GM15510 (cell line): ENCODE measurements around the gene CTAGE1.

Experiments used
- POLR2A ChIP-seq: IDR thresholded peaks from 3 replicates; pipeline ENCODE4 v1.6.1; 2011; ENCODE audit warnings: borderline replicate concordance; ENCODE audit not compliant: insufficient read length; ENCODE audit errors: extremely low read depth

CTAGE1 gene

DNA sequence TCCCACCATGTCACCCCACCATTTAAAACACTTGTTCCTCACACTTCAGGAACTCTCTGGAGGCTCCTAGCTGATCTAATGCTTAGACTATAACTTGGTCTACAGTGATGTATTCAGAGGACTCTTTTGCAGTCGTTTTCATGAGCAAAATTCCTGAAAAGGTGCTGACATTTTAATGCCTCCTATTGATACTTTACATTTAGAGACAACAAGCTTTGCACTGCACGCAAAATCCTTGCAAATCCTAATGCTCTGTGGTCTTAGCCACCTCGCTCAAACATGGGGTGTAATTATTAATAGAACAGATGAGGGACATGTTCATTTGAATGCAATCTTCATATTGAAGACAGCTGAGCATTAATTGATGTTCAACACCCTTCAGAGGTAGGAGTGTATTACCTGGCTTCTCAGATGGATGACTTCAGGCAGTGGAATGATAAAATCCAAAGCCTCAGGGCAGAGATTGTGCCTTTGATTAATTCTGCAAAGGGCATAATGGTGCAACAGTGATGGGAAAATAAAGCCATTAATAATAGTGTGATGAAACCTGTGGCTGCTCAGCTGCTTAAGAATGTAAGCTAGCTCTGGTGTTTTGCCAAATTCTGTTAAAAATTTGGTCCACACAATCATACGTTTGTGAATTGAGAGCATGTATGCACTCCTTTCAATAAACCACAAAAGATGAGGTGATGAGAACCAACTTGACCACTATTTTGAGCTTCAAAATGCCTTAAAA lies 5.4 kb downstream of the CTAGE1 start:
- no peak for TF ChIP-seq POLR2A

DNA sequence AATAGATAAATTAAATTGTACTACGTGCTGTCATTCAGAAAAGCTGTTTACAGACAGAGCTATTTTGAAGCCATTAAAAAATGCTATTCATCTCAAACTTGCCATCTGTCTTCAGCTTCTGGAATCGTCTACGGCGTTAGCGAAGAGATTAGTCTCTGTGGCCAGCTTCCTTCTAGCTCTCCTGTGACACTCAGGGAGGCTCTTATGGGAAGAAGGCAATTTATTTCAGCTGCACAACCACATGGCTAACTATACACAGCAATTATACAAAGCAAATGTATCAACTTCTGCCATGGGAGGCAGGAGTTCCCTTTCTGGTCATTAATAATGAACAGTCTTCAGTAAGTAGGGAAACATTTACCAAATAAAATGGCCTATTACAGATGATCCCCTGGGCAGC lies 6.3 kb downstream of the CTAGE1 start:
- TF ChIP-seq POLR2A = no peak

DNA sequence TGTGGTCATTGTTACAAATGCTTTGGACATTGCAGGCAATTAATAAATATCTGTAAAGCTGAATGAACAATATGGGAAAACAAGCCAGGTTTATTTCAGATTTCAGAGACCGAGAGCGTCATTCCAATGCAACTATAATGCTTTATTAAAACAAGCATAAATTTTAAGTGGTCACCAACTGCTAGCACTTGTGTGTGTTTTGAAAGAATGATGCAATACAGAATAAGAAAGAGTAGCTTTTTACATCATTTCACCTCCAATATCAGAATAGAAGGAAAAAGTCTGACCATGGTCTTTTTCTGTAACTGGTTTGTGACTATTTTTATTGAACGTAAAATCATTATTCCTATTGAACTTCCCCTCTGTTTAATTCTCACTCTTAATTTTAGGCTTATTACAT lies 7.6 kb downstream of the CTAGE1 start:
- no peak for TF ChIP-seq POLR2A

DNA sequence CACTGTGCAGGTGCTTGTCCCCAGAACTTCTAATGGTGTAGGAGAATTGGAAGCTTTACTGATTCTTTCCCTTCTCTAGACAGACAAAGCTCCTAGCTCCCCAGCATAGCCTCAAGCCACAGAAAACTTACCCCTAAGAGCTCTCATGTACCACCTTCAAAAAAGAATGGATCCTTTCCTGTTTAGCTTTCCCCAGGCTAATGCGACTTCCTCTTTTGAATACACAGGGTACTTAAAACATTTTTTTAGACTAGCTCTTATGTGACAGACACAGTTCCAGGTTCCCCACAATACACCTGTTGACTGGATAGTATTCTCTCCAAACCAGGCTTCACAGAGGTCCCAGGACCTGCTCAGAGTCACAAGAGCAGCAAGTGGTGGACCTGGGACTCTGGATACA lies 8.3 kb downstream of the CTAGE1 start:
- TF ChIP-seq POLR2A = no peak

DNA sequence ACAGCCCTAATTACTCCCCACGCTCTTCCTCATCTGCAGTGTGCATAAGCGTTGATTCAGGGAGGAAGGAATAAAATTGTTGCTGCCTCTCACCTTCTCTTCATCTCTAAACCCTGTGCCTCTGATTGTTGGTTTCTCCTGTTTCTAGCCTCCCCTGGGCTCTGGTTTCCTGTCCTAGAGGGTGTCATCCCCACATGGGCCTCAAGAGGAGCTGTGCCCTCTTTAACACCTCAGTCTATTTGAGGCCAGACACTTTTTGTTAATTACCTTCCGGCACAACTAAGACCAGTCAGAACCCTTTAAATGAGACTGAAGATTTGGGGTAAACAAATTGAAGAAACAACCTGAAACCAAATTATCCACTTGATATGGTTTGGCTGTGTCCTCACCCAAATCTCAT lies 9.7 kb downstream of the CTAGE1 start:
- no peak for TF ChIP-seq POLR2A

DNA sequence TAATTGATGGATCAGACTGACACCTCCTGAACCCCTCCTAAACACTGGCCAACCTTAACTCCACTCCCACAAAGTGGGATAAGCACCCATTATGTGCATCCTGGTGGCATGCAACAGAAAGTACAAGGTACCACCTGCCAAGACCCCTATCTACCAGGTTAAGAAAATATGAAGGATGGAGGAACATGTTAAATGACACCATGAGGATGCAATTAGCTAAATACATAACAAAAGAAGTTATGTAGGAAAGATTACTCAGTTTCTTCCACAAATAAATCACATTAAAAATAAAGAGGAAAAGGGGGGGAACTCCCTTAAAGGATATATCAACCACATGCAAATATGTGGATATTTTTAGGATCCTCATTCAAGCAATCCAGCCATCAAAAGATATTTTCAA lies 12.6 kb downstream of the CTAGE1 start:
- TF ChIP-seq POLR2A = no peak

DNA sequence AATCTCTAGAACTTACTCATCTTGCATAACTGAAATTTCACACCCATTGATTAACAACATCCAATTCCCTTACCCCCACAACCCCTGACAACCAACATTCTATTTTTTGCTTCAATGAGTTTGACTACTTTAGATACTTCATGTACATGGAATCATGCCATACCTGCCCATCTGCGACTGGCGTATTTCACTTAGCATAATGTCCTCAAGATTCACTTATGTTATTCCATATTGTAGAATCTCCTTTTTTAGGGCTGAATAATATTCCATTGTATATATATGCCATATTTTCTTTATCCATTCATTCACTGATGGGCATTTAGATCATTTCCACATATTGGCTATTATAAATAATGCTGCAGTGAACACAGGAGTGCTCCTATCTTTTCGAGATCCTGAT lies 13.8 kb downstream of the CTAGE1 start:
- TF ChIP-seq POLR2A = no peak

DNA sequence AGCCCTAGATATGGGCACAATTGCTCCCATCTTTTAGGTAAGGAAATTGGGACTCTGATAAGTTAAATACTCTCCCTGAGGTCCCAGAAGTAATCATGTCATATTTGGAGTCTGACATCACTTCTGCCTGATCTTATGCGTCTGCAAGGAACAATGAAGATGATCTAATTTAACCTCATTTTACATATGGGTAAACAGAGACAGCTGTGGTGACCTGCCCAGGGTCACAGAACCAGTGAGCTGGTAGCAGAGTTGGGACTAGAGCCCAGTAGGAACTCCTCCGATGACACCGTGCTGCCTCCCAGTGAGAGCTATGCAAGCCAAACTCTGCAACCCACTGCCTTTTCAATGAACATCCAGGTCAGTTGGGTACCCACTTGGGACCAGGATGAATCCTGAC lies 17.8 kb downstream of the CTAGE1 start:
- no peak for TF ChIP-seq POLR2A

DNA sequence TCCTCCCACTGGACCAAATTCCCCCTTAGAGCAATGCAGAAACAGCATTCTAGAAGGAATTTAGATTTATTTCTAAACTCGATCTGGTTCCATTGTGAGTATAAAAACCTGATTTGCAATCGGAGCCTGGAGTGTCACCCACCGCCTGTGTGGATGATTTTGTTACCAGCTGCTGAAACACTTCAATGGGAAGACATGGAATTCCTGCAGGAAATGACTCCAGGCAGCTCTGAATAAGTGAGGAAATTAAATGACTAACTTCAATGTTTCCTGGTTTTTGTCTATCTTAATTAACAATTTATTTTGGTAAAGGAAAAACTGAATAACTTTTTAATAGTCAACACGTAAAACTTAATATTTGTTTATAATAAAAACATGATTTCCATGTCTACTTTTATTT lies 19.3 kb downstream of the CTAGE1 start:
- TF ChIP-seq POLR2A = no peak

DNA sequence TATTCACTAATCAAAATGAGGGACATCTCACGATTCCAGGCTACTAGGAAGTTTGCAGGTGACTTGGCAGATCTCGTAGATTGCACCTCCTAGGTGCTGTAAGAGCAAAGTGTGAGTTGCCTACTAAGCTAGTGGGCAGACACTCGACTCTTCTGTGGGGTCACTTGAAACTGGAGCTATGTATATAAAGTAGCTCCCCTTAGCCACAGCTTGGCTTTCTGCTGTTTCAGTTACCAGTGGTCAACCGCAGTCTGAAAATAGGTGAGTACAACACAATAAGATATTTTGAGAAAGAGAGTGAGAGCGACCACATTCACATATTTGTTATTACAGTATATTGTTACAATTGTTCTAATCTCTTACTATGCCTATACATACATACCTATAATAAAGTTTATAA lies 23.3 kb downstream of the CTAGE1 start:
- TF ChIP-seq POLR2A = no peak

DNA sequence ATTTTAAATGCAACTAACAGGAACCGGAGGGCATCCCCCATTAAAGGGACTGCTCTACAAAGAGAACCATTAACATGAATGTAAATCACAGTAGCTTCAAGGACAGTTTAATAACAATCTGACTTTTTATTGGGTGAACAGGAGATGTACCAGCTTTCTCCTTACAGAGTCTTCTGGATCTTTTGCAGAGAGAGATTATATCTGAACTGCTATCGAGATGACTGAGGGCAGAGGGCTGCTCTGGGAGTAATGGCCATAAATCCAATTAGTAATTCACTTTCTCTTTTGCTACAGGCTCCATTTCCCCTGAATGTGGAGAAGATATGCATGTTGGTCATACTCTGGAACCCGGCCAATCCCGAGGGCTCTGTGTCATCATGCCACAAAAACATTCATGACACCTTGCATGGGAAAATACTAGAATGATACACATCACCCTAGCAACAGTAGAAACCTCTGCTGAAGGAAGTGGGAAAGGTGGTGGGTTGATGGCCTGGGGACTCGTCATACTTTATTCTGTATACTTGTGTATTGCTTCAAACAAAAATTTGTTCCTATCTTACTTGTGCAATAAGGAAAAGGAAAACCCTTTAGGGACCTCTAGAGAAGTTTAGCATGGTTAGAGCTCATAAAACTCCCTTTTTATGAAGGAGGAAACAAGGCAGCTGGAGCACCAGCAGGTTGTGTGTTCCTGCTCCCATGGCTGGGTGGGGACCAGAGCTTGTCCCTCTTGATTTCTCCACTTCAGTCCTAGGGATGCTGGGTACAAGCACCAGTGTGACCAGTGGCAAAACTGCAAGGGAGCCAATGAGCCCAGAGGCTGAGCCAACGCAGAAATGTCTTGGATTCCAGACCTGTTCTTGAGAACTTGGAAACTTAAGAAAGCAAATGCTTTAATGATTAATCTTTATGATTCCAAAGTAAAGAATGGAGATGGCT lies 26.0 kb downstream of the CTAGE1 start:
- TF ChIP-seq POLR2A = no peak

DNA sequence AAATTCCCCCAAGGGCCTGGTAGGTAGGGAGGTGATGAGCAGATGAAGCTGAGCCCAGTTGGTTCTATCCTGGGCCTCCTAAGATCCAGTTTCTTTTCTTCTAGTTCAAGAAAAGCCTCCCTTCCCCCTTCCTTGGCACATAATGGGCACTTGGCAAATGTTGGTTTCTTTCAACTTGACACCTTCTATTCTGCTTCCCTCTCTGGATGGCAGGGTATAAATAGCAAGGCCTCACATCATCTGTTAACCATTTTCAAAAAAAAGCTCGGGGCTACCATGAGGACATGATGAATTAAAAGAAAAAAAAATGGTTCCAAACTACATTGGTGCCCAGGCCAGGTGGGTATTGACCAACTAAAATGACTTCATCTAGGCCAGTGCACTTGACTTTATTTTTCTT lies 29.9 kb downstream of the CTAGE1 start:
- no peak for TF ChIP-seq POLR2A

DNA sequence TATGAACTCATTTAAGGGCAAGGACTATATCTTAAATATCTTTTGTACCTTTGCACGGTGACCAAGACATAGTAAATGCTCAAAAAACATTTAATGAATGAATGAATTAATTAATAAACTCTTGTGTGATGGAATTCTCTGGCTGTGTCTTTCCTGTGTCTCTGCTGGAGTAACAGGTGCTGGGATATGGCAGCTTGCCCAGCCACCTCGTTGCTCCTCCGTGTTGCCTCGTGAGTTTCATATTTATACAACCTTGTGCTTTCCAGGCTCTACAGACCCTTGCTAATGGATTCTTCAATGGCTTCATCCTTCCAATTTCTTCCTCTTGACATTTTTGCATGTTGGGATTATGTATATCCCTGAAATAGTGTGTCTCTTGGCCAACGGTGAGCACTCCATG lies 30.4 kb downstream of the CTAGE1 start:
- no peak for TF ChIP-seq POLR2A

DNA sequence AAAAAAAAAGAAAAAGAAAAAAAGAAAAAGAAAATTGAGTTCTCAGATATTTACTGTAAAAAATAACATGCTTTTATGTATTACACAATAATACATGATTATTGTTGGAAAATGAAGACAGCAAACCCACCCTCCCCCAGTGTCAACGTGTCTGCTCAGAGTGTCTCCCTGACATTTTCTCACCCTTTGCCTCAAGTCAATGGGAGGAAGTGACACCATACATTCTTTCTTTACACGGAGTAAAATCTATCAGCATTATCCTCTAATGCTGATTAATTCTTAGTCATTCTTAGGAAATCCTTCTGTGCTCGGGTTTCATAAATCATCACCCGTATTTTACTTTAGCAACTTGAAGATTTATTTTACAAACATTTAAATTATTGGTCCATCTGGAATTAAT lies 32.0 kb downstream of the CTAGE1 start:
- no peak for TF ChIP-seq POLR2A

DNA sequence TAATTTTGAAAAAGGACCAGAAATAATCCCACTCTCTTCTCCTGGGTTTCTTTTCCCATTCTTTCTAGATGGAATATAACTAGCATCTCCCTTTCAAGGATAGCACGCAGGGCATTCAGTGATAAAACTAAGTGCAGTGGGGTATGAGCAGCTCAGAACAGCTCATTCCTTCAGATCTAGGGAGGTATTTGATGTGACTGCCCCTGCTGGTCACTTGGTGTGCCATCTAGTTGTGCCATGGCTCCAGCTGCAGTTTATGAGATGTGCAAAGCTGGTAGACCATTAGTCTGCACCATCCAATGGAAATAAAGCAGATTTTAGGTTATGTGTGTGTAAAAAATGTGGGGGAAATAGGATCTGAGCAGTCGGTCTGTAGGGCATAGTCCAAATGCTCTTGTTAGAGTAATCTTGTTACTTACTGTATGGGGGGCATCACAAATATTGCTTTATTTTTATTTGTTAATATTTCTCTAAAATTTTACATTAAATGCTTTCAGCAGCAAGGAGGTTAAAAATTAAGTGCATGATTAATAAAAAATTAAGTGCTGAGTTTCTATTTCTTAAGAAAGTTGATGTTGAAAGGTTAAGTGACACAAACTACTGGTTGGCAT lies 38.9 kb downstream of the CTAGE1 start:
- no peak for TF ChIP-seq POLR2A
